ENCODE measurements around the gene EMP1. TPM values are rescaled to one million over a fixed set of nuclear protein-coding genes. Genes with fewer than 3 reads are reported as not detected.
A peak's percentile ranks its signal among the peaks of the same experiment; 100 is the strongest.

The EMP1 gene
- total and polyA plus RNA-seq, 2 experiments from 2014 or later = 51.1 to 67.3 TPM

DNA sequence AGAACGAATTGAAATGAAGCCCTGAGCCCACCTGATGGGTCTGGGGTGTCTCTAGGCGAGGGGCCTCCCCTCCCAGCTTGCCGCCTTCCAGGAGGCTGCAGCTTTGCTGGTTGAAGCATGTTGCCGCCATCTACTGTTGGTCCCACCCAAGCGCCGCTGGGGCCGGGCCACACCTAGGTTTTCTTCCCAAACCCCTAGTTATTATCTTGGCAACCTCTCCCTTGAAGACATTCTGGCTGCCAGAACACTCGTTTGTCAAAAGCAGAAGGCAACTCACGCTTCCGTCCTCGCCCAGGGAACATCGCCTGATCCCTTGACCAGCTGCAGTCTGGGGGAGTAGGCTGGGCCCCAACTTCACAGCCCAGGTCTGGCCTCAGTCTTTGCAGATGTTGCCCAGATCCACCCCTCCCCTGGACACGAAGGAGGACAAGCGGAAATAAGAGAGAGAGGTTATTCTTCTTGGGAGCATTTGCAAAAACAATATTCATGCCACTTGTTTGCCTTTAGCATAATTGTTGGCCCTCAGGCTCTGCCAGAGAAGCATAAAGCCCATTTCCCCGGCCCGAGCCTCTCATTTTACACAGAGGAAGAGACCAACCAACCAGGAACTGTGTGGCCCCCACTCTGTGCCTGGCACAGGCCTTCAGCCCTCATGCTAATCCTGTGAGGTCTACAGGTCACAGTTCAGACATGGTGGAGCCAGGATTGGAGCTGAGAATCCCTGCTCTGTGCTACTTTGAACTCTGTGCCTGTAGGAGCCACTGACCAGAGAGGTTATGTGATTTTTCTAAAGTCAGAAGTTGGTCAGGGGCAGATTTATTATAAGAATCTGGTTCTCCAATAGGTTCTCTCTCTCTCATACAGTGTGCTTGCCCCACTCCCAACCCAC, 6.8 kb downstream of the EMP1 start:
- no peaks in the 10 kb centered on the region for H3K27me3 ChIP-seq
- TF ChIP-seq, protein P1, sequence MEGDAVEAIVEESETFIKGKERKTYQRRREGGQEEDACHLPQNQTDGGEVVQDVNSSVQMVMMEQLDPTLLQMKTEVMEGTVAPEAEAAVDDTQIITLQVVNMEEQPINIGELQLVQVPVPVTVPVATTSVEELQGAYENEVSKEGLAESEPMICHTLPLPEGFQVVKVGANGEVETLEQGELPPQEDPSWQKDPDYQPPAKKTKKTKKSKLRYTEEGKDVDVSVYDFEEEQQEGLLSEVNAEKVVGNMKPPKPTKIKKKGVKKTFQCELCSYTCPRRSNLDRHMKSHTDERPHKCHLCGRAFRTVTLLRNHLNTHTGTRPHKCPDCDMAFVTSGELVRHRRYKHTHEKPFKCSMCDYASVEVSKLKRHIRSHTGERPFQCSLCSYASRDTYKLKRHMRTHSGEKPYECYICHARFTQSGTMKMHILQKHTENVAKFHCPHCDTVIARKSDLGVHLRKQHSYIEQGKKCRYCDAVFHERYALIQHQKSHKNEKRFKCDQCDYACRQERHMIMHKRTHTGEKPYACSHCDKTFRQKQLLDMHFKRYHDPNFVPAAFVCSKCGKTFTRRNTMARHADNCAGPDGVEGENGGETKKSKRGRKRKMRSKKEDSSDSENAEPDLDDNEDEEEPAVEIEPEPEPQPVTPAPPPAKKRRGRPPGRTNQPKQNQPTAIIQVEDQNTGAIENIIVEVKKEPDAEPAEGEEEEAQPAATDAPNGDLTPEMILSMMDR (IDR thresholded peaks at IDR 0.05; ENCODE audit: poor library complexity) = peak; percentile 29
- no peak for TF ChIP-seq EZH2phosphoT487 (IDR thresholded peaks at IDR 0.05; ENCODE audit: low read depth, severe bottlenecking, unreplicated experiment)
- H3K4me1 ChIP-seq (ENCODE audit: insufficient read depth) = peaks cover 8% of the 10 kb centered on the region
- H3K4me2 ChIP-seq = no peak overlapping the region
- 80% methylated on average over 16 of the region's 16 CpGs for WGBS (ENCODE audit: low lambda C conversion rate, missing lambda C conversion rate)
- H3K36me3 ChIP-seq (replicated peaks; ENCODE audit: insufficient read depth, low read depth) = no peaks in the 10 kb centered on the region
- H3K27ac ChIP-seq = no peak overlapping the region
- no peaks in the 10 kb centered on the region for H3K9me2 ChIP-seq (replicated peaks; ENCODE audit: insufficient read depth)
- H4K20me1 ChIP-seq (ENCODE audit: insufficient read depth, poor library complexity, severe bottlenecking) = no peaks in the 10 kb centered on the region
- no peak for DNase-seq (ENCODE audit: low spot score)
- H3K4me3 ChIP-seq = no peak overlapping the region
- no peak overlapping the region for H2AFZ ChIP-seq
- H3K9me3 ChIP-seq (ENCODE audit: low read depth) = no peaks in the 10 kb centered on the region
- peaks cover 2% of the 10 kb centered on the region for H3K79me2 ChIP-seq

DNA sequence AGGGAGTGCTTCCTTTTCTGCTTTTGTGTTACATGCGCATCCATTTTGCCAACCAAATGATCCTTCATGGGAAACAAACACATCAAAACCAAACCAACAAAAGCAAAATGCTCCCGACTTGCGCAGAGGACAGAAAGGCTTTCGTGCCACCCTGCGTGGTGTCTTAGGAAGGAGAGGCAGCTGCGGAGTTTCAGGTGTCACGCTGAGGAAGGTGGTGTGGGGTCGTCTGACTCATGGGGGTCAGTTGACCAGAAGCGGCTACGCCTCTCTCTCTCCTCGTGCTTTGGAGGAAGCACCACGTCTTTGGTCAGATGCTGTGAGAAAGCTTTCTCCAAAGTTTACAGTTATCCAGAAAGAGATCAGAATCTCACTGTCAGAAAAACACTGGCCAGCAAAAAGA, 7.9 kb downstream of the EMP1 start:
- H3K9me3 ChIP-seq (ENCODE audit: low read depth) = no peaks in the 10 kb centered on the region
- H3K4me2 ChIP-seq = no peak overlapping the region
- DNase-seq (ENCODE audit: low spot score) = no peak
- no peaks in the 10 kb centered on the region for H3K9me2 ChIP-seq (replicated peaks; ENCODE audit: insufficient read depth)
- H3K27ac ChIP-seq = no peak overlapping the region
- H3K4me3 ChIP-seq = no peak overlapping the region
- no peaks in the 10 kb centered on the region for H3K27me3 ChIP-seq
- H3K79me2 ChIP-seq = no peaks in the 10 kb centered on the region
- TF ChIP-seq, protein P1 (IDR thresholded peaks at IDR 0.05; ENCODE audit: poor library complexity) = no peak
- TF ChIP-seq EZH2phosphoT487 (IDR thresholded peaks at IDR 0.05; ENCODE audit: low read depth, severe bottlenecking, unreplicated experiment) (no peak), EZH2 (IDR thresholded peaks at IDR 0.05; ENCODE audit: borderline replicate concordance) (no peak)
- H3K4me1 ChIP-seq (ENCODE audit: insufficient read depth) = peaks cover 16% of the 10 kb centered on the region
- no peaks in the 10 kb centered on the region for H4K20me1 ChIP-seq (ENCODE audit: insufficient read depth, poor library complexity, severe bottlenecking)
- no peak overlapping the region for H2AFZ ChIP-seq
- H3K36me3 ChIP-seq (replicated peaks; ENCODE audit: insufficient read depth, low read depth) = no peaks in the 10 kb centered on the region
- 53% methylated on average over 12 of the region's 12 CpGs for WGBS (ENCODE audit: low lambda C conversion rate, missing lambda C conversion rate)

DNA sequence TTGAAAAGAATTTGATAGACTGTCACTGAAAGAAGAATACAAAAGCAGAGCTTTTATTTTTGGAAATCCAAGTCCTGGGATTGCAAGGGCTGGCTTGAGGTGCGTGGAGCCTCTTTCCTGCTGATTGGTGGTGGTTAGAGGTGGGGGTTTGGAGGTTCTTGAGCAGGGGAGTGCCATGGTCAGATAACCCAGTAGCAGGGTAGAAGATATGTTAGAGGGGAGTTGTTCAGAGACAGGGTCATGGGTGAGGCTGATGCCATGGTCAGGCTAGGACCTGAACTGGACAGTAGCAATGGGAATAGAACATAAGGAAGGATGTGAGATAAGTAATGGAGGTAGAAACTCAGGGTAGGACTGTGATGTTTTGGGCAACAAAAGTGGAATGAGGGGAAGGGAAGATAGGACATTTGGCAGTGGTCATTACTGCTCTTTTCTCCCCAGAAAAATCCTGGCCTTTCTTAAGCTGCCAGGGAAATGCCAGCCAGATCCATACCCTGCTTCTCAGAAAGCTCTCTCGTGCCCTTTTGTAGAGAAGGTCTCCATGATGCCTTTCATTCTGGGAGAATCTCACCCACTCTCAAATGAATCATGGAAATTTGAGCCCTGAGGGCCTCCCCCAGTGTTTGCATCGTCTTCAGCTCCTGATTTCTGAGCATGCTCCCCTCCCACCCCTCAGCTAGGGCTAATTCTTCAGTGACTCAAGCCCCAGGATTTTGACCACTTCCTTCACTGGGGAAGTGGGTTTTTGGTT, 9.5 kb downstream of the EMP1 start:
- Histone ChIP-seq H3K9me3 (ENCODE audit: low read depth) (no peaks in the 10 kb centered on the region), H2AFZ (no peak overlapping the region), H3K4me2 (no peak overlapping the region), H4K20me1 (ENCODE audit: insufficient read depth, poor library complexity, severe bottlenecking) (no peaks in the 10 kb centered on the region), H3K4me1 (ENCODE audit: insufficient read depth) (peaks cover 29% of the 10 kb centered on the region), H3K36me3 (replicated peaks; ENCODE audit: insufficient read depth, low read depth) (no peaks in the 10 kb centered on the region), H3K27ac (no peak overlapping the region), H3K79me2 (no peaks in the 10 kb centered on the region), H3K9me2 (replicated peaks; ENCODE audit: insufficient read depth) (no peaks in the 10 kb centered on the region), H3K4me3 (no peak overlapping the region), H3K27me3 (no peaks in the 10 kb centered on the region)
- TF ChIP-seq EZH2 (IDR thresholded peaks at IDR 0.05; ENCODE audit: borderline replicate concordance) (no peak), EZH2phosphoT487 (IDR thresholded peaks at IDR 0.05; ENCODE audit: low read depth, severe bottlenecking, unreplicated experiment) (no peak)
- TF ChIP-seq, protein P1 (IDR thresholded peaks at IDR 0.05; ENCODE audit: poor library complexity) = no peak
- 68% methylated on average over 3 of the region's 3 CpGs for WGBS (ENCODE audit: low lambda C conversion rate, missing lambda C conversion rate)
- DNase-seq (ENCODE audit: low spot score) = no peak
